ENCODE results near the gene TUBA4B. TPM values are rescaled to one million over a fixed set of nuclear protein-coding genes. Genes with fewer than 3 reads are reported as not detected.

Gene TUBA4B
- total RNA-seq, 1 donor from 2014 or later, result not detected

DNA sequence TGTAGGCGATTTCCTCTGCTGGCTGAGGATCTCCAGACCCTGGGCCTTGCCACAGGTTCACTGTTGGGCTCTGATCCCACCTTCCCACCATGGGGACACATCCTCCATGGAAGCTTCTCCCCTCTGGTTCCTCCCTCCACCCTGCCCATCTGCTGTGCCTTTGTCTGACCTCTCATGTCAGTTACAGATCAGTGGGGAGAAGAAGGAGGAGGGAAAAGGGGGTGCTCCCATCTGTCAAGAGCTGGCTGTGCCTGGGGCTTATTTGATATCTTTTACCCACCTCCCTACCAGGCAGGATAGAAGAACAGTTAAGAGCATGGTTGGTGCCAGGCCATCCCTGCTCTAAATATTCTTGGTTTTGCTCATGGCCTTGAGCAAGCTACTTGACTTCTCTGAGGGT is 13.8 kb downstream of the TUBA4B start:
- TF ChIP-seq, protein P1, sequence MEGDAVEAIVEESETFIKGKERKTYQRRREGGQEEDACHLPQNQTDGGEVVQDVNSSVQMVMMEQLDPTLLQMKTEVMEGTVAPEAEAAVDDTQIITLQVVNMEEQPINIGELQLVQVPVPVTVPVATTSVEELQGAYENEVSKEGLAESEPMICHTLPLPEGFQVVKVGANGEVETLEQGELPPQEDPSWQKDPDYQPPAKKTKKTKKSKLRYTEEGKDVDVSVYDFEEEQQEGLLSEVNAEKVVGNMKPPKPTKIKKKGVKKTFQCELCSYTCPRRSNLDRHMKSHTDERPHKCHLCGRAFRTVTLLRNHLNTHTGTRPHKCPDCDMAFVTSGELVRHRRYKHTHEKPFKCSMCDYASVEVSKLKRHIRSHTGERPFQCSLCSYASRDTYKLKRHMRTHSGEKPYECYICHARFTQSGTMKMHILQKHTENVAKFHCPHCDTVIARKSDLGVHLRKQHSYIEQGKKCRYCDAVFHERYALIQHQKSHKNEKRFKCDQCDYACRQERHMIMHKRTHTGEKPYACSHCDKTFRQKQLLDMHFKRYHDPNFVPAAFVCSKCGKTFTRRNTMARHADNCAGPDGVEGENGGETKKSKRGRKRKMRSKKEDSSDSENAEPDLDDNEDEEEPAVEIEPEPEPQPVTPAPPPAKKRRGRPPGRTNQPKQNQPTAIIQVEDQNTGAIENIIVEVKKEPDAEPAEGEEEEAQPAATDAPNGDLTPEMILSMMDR (IDR thresholded peaks at IDR 0.05), result no peak
- Histone ChIP-seq H3K4me1 (no peaks in the 10 kb centered on the region), H3K27ac (no peak overlapping the region), H3K4me3 (no peak overlapping the region), H3K9me3 (no peaks in the 10 kb centered on the region), H3K27me3 (no peaks in the 10 kb centered on the region), H3K36me3 (no peaks in the 10 kb centered on the region)
- no peak for DNase-seq
- ATAC-seq, result no peak
- intact Hi-C loops (cut with DNase I), result no loop called here

DNA sequence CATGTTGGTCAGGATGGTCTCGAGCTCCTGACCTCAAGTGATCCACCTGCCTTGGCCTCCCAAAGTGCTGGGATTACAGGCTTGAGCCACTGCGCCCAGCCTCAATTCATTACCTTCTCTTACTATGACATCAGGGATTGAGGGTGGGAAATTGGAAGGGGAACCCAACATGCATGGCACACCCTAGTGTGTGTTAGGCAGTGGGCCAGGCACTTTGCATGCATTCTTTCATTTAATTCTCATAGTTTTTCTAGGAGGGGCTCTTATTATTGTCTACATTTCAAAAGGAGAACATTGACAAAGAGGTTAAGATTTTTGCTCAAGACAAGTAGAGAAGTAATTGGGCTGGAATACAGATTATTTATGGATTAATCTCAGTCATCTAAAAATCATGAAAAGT is 15.3 kb downstream of the TUBA4B start:
- no peaks in the 10 kb centered on the region for H3K4me1 ChIP-seq
- intact Hi-C loops (cut with DNase I), result no loop called here
- no peak overlapping the region for H3K27ac ChIP-seq
- H3K27me3 ChIP-seq, result no peaks in the 10 kb centered on the region
- ATAC-seq, result no peak
- DNase-seq, result no peak
- H3K36me3 ChIP-seq, result no peaks in the 10 kb centered on the region
- no peak overlapping the region for H3K4me3 ChIP-seq
- TF ChIP-seq, protein P1 (IDR thresholded peaks at IDR 0.05), result no peak
- H3K9me3 ChIP-seq, result no peaks in the 10 kb centered on the region

DNA sequence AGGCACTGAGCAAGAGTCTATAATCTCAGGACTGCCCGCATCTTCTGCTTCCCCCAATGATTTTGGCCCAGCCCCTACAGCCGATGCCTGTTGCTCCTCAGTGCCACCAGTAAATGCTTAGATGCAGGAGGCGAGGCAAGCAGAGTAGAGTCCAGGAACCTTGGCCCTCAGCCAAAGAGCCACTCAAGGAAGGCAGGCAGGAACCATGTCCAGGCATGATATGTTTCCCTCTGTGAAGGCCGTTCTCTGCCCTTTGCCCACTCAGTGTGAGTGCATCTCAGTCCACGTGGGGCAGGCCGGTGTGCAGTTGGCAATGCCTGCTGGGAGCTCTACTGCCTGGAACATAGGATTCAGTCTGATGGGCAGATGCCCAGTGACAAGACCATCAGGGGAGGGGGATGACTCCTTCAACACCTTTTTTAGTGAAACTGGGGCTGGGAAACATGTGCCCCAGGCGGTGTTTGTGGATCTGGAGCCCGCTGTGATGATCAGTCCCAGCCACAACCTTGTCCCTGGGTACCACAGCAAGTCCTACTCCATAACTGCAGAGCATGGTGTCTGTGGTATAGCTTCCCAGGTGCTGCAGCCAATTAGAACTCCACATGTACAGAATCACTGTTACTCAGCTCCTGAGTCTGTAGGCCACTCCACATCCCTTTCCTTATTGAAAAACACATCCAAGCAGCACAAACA is 16.5 kb downstream of the TUBA4B start:
- DNase-seq, result peak; percentile 69
- TF ChIP-seq, protein P1 (IDR thresholded peaks at IDR 0.05), result no peak
- Histone ChIP-seq H3K4me3 (no peak overlapping the region), H3K4me1 (no peaks in the 10 kb centered on the region), H3K27me3 (no peaks in the 10 kb centered on the region), H3K9me3 (no peaks in the 10 kb centered on the region), H3K27ac (no peak overlapping the region), H3K36me3 (no peaks in the 10 kb centered on the region)
- ATAC-seq, result peak; percentile 63
- intact Hi-C loops (cut with DNase I), result no loop called here

DNA sequence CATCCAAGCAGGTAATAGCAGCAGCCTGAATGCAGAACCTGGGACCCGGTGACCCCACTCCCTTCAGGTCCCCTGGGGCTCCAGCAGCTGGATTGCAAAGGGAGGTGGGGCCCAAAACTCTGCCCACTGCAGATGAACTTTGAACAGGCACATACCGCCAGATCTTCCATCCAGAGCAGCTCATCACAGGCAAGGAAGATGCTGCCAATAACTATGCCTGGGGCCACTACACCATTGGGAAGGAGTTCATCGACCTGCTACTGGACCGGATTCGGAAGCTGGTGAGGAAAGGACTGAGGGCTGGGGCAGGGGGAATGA is 17.0 kb downstream of the TUBA4B start:
- Histone ChIP-seq H3K9me3 (no peaks in the 10 kb centered on the region), H3K27me3 (no peaks in the 10 kb centered on the region), H3K36me3 (no peaks in the 10 kb centered on the region), H3K27ac (no peak overlapping the region), H3K4me3 (no peak overlapping the region), H3K4me1 (no peaks in the 10 kb centered on the region)
- ATAC-seq (no peak), DNase-seq (peak; percentile 28)
- TF ChIP-seq, protein P1 (IDR thresholded peaks at IDR 0.05), result no peak
- intact Hi-C loops (cut with DNase I), result no loop called here

DNA sequence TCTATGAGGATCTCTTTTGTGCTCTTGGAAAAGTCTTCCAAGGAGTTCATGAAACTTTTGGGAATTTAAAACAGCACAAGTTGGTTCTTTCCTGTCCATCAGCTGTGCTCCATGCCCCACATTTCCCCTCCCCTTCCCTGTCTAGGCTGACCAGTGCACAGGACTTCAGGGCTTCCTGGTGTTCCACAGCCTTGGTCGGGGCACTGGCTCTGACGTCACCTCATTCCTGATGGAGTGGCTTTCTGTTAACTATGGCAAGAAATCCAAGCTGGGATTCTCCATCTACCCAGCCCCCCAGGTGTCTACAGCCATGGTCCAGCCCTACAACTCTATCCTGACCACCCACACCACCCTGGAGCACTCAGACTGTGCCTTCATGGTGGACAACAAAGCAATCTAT is 18.0 kb downstream of the TUBA4B start:
- ATAC-seq (no peak), DNase-seq (no peak)
- Histone ChIP-seq H3K9me3 (no peaks in the 10 kb centered on the region), H3K4me1 (no peaks in the 10 kb centered on the region), H3K27ac (no peak overlapping the region), H3K4me3 (no peak overlapping the region), H3K36me3 (no peaks in the 10 kb centered on the region), H3K27me3 (no peaks in the 10 kb centered on the region)
- intact Hi-C loops (cut with DNase I), result no loop called here
- TF ChIP-seq, protein P1 (IDR thresholded peaks at IDR 0.05), result no peak

DNA sequence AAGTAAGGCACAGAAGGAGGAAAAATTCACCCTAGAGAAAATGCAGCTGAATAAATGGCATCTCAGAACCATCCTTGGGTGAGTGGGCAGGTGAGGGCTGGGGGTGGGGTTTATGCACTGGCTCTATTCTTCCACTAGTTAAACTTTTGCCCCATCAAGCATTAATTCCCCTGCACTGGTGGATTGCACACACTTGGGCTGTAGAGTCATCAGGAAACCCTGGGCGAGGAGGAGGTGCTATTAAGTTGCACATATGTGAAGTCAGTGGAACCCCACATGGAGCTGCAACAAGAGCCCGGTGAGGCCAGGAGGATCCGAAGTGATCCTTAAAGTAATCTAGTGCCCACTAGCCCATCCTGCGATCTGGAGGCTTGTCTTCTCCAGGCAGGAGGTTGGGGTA is 19.3 kb downstream of the TUBA4B start:
- no peaks in the 10 kb centered on the region for H3K4me1 ChIP-seq
- TF ChIP-seq, protein P1 (IDR thresholded peaks at IDR 0.05), result no peak
- no peak overlapping the region for H3K27ac ChIP-seq
- H3K4me3 ChIP-seq, result no peak overlapping the region
- DNase-seq, result peak; percentile 40
- no peak for ATAC-seq
- H3K27me3 ChIP-seq, result no peaks in the 10 kb centered on the region
- intact Hi-C loops (cut with DNase I), result no loop called here
- H3K9me3 ChIP-seq, result no peaks in the 10 kb centered on the region
- H3K36me3 ChIP-seq, result no peaks in the 10 kb centered on the region

Data from upper lobe of right lung (tissue), 1 donor.